Smooth muscle cell (in vitro differentiated cells): ENCODE data around the gene TAP1. TPM values are rescaled to one million over a fixed set of nuclear protein-coding genes. Genes with fewer than 3 reads are reported as not detected.

ENCODE experiments used
- DNase-seq: peaks from one replicate; lab custom pipeline; 2025; ENCODE audit not compliant: unreplicated experiment; lab: John Stamatoyannopoulos, UW
- H2AFZ ChIP-seq: fragments of 200-600 bp; sonication (generic); 2 replicates; pipeline ENCODE4 v1.6.0; 2016; ENCODE audit warnings: antibody characterized with exemption, low read depth, mild to moderate bottlenecking
- H3F3A ChIP-seq: fragments of 200-600 bp; sonication (generic); 2 replicates; pipeline ENCODE4 v1.6.0; 2017; ENCODE audit warnings: antibody characterized with exemption, low read depth
- H3K27ac ChIP-seq: fragments of 200-600 bp; sonication (generic); 2 replicates; pipeline ENCODE4 v1.5.1; 2016; ENCODE audit warnings: low read depth, mild to moderate bottlenecking
- H3K27me3 ChIP-seq: fragments of 200-600 bp; sonication (generic); 2 replicates; pipeline ENCODE4 v1.6.1; 2016; ENCODE audit warnings: low read depth, mild to moderate bottlenecking
- H3K36me3 ChIP-seq: fragments of 200-600 bp; sonication (generic); 2 replicates; pipeline ENCODE4 v1.5.1; 2016; ENCODE audit warnings: low read depth
- H3K4me1 ChIP-seq: fragments of 200-600 bp; sonication (generic); 2 replicates; pipeline ENCODE4 v1.5.1; 2016; ENCODE audit warnings: low read depth
- H3K4me2 ChIP-seq: fragments of 200-600 bp; sonication (generic); 2 replicates; pipeline ENCODE4 v1.6.0; 2016; ENCODE audit warnings: mild to moderate bottlenecking
- H3K4me3 ChIP-seq: fragments of 200-600 bp; sonication (generic); 2 replicates; pipeline ENCODE4 v1.5.1; 2016; ENCODE audit warnings: mild to moderate bottlenecking
- H3K79me2 ChIP-seq: fragments of 200-600 bp; sonication (generic); 2 replicates; pipeline ENCODE4 v1.6.0; 2016; ENCODE audit warnings: low read depth, mild to moderate bottlenecking
- H3K9ac ChIP-seq: fragments of 200-600 bp; sonication (generic); 2 replicates; pipeline ENCODE4 v1.6.0; 2016; ENCODE audit warnings: low read depth
- H3K9me3 ChIP-seq: fragments of 200-600 bp; sonication (generic); replicated peaks from 2 replicates; pipeline ENCODE4 v1.5.1; 2016; ENCODE audit warnings: low read depth
- H4K20me1 ChIP-seq: fragments of 200-600 bp; sonication (generic); 2 replicates; pipeline ENCODE4 v1.6.0; 2016; ENCODE audit warnings: low read depth
- WGBS: methylation state at CpG from one replicate; pipeline ENCODE4 v1.1.7; 2016; ENCODE audit warnings: low lambda C conversion rate; 5-methylcytosine and 5-hydroxymethylcytosine counted together
- polyA plus RNA-seq: library from polyadenylated mRNA; unstranded; fragments of >200 nt; fragmentation: Nextera tagmentation; extraction: Ambion mirVana; gene quantifications from 2 replicates; pipeline ENCODE4 v1.2.1, GENCODE V29; 2016
- small RNA-seq: library from RNA; depleted of rRNA; stranded (forward); fragments of <200 nt; gene quantifications from one replicate; pipeline ENCODE3, GENCODE V24; 2014
- total RNA-seq: library from RNA; depleted of rRNA; stranded (reverse); fragments of >200 nt; gene quantifications from 2 replicates; pipeline ENCODE4 v1.2.3, GENCODE V29; 2014
- TF ChIP-seq, protein P1 (sequence below): fragments of 200-600 bp; sonication (generic); IDR thresholded peaks from 2 replicates; pipeline ENCODE4 v1.5.1; 2017; ENCODE audit warnings: borderline replicate concordance, mild to moderate bottlenecking, antibody characterized with exemption; ENCODE audit not compliant: insufficient read depth, poor library complexity, severe bottlenecking

Gene TAP1
- total and polyA plus RNA-seq, 2 experiments from 2014 or later, result 11.2 to 18.4 TPM

DNA sequence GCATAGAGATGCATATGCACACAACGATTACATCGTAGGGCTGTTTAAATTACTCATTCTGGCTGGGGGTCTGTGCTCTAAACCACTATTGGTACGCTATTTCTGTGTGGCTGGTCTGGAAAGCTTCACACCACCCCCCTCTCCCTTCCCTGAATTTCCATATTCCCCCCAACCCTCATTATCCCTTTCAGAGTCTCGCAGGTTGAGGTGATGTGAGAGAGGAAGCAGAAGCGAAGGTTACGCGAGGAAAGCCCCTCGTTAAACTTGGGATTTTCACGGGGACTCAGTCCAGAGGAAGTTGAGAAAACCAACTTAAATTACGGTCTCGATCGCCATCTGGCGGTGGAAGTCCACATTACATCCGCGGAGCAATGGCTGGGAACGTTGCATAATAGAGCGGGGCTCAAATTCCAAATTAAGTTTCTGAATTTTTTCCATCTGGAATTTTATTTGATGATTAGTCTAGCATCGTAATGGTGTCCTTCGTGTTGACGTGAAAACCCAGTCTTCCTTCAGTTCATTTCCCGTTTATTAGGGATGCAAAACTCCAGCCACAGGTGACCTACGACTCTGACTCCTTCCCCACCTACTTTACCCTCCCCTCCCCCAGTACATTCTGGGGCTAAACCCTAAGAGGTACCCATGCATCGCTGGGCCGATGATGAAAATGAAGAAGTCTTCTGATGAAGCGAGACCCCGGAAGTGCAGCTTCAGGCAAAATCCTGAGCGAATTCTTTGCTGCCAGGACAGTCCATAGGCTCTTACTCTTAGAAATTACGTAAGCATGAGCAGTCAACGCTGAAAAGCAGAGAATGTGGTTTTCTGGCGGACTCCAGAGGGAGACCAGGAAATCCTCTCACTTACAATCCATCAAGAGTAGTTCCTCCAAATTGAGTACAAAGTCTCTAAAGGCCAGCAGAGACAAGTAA lies 56.4 kb downstream of the TAP1 start:
- no peaks in the 10 kb centered on the region for H3K9me3 ChIP-seq
- WGBS, result 16% methylated on average over 30 of the region's 30 CpGs
- H3K9ac ChIP-seq, result peak overlapping the region; percentile 25
- no peaks in the 10 kb centered on the region for H3F3A ChIP-seq
- TF ChIP-seq, protein P1, sequence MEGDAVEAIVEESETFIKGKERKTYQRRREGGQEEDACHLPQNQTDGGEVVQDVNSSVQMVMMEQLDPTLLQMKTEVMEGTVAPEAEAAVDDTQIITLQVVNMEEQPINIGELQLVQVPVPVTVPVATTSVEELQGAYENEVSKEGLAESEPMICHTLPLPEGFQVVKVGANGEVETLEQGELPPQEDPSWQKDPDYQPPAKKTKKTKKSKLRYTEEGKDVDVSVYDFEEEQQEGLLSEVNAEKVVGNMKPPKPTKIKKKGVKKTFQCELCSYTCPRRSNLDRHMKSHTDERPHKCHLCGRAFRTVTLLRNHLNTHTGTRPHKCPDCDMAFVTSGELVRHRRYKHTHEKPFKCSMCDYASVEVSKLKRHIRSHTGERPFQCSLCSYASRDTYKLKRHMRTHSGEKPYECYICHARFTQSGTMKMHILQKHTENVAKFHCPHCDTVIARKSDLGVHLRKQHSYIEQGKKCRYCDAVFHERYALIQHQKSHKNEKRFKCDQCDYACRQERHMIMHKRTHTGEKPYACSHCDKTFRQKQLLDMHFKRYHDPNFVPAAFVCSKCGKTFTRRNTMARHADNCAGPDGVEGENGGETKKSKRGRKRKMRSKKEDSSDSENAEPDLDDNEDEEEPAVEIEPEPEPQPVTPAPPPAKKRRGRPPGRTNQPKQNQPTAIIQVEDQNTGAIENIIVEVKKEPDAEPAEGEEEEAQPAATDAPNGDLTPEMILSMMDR, result peak; percentile 90
- peaks cover 3% of the 10 kb centered on the region for H3K4me1 ChIP-seq
- no peaks in the 10 kb centered on the region for H3K79me2 ChIP-seq
- H3K4me2 ChIP-seq, result peak overlapping the region; percentile 83
- H3K36me3 ChIP-seq, result no peaks in the 10 kb centered on the region
- DNase-seq, result peak; percentile 50
- no peaks in the 10 kb centered on the region for H4K20me1 ChIP-seq
- peak overlapping the region; percentile 82 for H2AFZ ChIP-seq
- peaks cover 18% of the 10 kb centered on the region for H3K27me3 ChIP-seq
- peak overlapping the region; percentile 36 for H3K4me3 ChIP-seq
- H3K27ac ChIP-seq, result no peak overlapping the region

Small RNA genes lying within 50 kb of the gene (small RNA-seq; reads per million reads assigned to genes)
- not detected for gene HLA-Z

Other genes with a start within 250 kb of the TAP1 start
- 1.0 TPM in 1 of 2 replicates, not detected in the other for gene HLA-DQA1, start 216.3 kb downstream of the TAP1 start, total RNA-seq
- gene HLA-DQA1, start 216.3 kb downstream of the TAP1 start, polyA plus RNA-seq, result not detected in 2 replicates
- 6.5 and 6.6 TPM in 2 replicates for gene HLA-DQB1, start 187.0 kb downstream of the TAP1 start, total RNA-seq
- 8.7 and 28.0 TPM in 2 replicates for gene HLA-DQB1, start 187.0 kb downstream of the TAP1 start, polyA plus RNA-seq
- not detected in 2 replicates for gene HLA-DQA2, start 112.3 kb downstream of the TAP1 start, total RNA-seq
- gene HLA-DQA2, start 112.3 kb downstream of the TAP1 start, polyA plus RNA-seq, result not detected in 2 replicates
- gene HLA-DQB2, start 90.2 kb downstream of the TAP1 start, total RNA-seq, result not detected in 2 replicates
- not detected in 2 replicates for gene HLA-DQB2, start 90.2 kb downstream of the TAP1 start, polyA plus RNA-seq
- 0.09 and 1.4 TPM in 2 replicates for gene HLA-DOB, start 36.7 kb downstream of the TAP1 start, total RNA-seq
- not detected in 2 replicates for gene HLA-DOB, start 36.7 kb downstream of the TAP1 start, polyA plus RNA-seq
- 5.3 and 6.1 TPM in 2 replicates for gene TAP2, start 15.0 kb downstream of the TAP1 start, total RNA-seq
- gene TAP2, start 15.0 kb downstream of the TAP1 start, polyA plus RNA-seq, result 0.40 and 1.5 TPM in 2 replicates
- 5.0 and 10.2 TPM in 2 replicates for gene PSMB8, start 9.7 kb downstream of the TAP1 start, total RNA-seq
- 16.7 and 22.2 TPM in 2 replicates for gene PSMB8, start 9.7 kb downstream of the TAP1 start, polyA plus RNA-seq
- gene PSMB9, start 488 bp upstream of the TAP1 start, total RNA-seq, result 0.63 TPM in 1 of 2 replicates, not detected in the other
- gene PSMB9, start 488 bp upstream of the TAP1 start, polyA plus RNA-seq, result 1.7 and 2.2 TPM in 2 replicates
- gene HLA-DMB, start 87.3 kb upstream of the TAP1 start, total RNA-seq, result not detected in 2 replicates
- gene HLA-DMB, start 87.3 kb upstream of the TAP1 start, polyA plus RNA-seq, result not detected in 2 replicates
- gene HLA-DMA, start 99.4 kb upstream of the TAP1 start, total RNA-seq, result 0.90 and 3.1 TPM in 2 replicates
- 4.0 and 4.8 TPM in 2 replicates for gene HLA-DMA, start 99.4 kb upstream of the TAP1 start, polyA plus RNA-seq
- gene BRD2, start 114.9 kb upstream of the TAP1 start, total RNA-seq, result 205 and 244 TPM in 2 replicates
- 162 and 197 TPM in 2 replicates for gene BRD2, start 114.9 kb upstream of the TAP1 start, polyA plus RNA-seq
- gene HLA-DOA, start 155.9 kb upstream of the TAP1 start, total RNA-seq, result 0.09 TPM in 1 of 2 replicates, not detected in the other
- gene HLA-DOA, start 155.9 kb upstream of the TAP1 start, polyA plus RNA-seq, result 0.26 TPM in 1 of 2 replicates, not detected in the other
- 1.1 and 1.6 TPM in 2 replicates for gene HLA-DPA1, start 219.9 kb upstream of the TAP1 start, total RNA-seq
- 1.1 and 1.3 TPM in 2 replicates for gene HLA-DPA1, start 219.9 kb upstream of the TAP1 start, polyA plus RNA-seq
- gene HLA-DPB1, start 222.3 kb upstream of the TAP1 start, total RNA-seq, result 10.8 and 14.8 TPM in 2 replicates
- gene HLA-DPB1, start 222.3 kb upstream of the TAP1 start, polyA plus RNA-seq, result 19.4 and 20.3 TPM in 2 replicates